ENCODE results near the gene NRG2. TPM values are rescaled to one million over a fixed set of nuclear protein-coding genes. Genes with fewer than 3 reads are reported as not detected.

Gene NRG2
- total RNA-seq, 2 experiments from 2014 or later = not detected

DNA sequence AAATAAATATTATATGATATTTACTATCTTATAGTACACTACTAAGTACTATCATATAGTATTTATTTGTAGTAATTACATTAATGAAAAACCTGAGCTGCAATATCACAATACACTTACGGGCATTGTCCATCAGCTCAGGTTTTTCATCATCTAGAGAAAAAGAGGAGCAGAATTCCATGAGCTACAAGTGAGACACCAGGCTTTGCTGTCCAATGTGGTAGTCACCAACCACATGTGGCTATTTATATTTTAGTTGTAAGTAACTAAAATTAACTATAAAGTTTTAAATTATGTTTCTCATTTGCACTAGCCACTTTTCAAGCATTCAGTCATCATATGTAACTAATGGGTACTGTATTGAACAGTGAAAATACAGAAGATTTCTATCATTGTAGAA lies 13.8 kb upstream of the NRG2 start:
- ATAC-seq = no peak
- Mint-ChIP-seq H3K4me1 (ENCODE audit: low read depth) (no peaks in the 10 kb centered on the region), H3K9me3 (ENCODE audit: insufficient read depth) (no peaks in the 10 kb centered on the region), H3K4me3 (no peak overlapping the region), H3K27me3 (ENCODE audit: low read depth) (peaks cover 8% of the 10 kb centered on the region), H3K36me3 (ENCODE audit: low read depth) (no peaks in the 10 kb centered on the region), H3K27ac (no peak overlapping the region)
- CTCF ChIA-PET = interaction anchor here (1.3 kb wide), 1 partner anchor 88 kb away, joined by 5 read pairs; no protein-coding TSS in a partner anchor
- POLR2A ChIA-PET = no interaction called here
- DNase-seq = no peak

DNA sequence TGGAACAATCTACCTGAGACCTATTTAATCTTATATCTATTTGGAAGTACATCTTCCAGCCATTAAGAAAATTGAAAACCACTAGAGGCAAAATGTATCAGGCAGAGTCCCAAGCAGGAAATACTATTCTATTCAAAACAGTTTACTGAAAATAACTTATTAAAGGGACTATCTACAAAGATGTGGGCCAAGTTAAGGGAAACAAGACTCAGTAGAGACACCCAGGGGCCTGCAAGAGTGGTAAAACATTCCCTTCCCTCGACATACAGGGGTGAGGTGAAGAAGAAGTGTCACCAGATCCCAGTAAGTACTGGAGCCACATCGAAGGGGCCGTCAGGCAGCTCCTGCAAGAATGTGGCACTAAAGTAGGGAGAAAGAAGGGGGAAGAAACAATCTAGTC lies 12.1 kb upstream of the NRG2 start:
- no peaks in the 10 kb centered on the region for H3K36me3 Mint-ChIP-seq (ENCODE audit: low read depth)
- H3K27ac Mint-ChIP-seq = no peak overlapping the region
- ChIA-PET CTCF (interaction anchor here (1.1 to 1.2 kb wide), 2 partner anchors 17 to 18 kb away, joined by 4 read pairs; no protein-coding TSS in a partner anchor), POLR2A (no interaction called here)
- no peak for ATAC-seq
- peaks cover 8% of the 10 kb centered on the region for H3K27me3 Mint-ChIP-seq (ENCODE audit: low read depth)
- H3K4me3 Mint-ChIP-seq = no peak overlapping the region
- H3K4me1 Mint-ChIP-seq (ENCODE audit: low read depth) = no peaks in the 10 kb centered on the region
- no peaks in the 10 kb centered on the region for H3K9me3 Mint-ChIP-seq (ENCODE audit: insufficient read depth)
- no peak for DNase-seq

DNA sequence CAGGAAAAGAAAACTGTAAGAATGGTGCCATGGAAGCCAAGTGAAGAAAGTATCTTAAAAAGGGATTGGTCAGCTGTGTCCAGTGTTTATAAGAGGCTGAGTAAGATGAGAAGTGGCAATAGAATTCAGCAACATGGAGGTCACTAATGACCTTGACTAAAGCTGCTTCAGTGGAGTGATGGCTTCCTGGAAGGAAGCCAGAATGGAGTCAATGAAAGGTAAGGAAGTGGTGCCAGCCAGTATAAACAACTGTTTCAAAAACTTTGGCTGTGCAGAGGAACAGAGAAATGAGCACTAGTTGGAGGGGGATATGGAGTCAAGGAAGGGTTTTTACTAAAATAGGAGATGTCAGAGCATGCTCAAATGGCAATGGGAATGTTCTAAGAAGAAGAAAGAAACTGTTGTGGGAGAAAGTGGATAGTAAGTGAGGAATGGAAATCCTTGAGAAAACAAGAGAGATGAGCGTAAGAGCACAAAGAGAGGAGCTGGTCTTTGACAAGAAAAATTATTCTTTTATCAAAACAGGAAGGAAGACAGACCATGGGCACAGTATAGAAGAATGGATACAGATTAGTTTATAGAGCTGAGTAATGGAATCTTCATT lies 11.1 kb upstream of the NRG2 start:
- no peaks in the 10 kb centered on the region for H3K36me3 Mint-ChIP-seq (ENCODE audit: low read depth)
- CTCF ChIA-PET = interaction anchor here (1.1 kb wide), 1 partner anchor 18 kb away, joined by 4 read pairs; no protein-coding TSS in a partner anchor
- H3K27me3 Mint-ChIP-seq (ENCODE audit: low read depth) = peaks cover 9% of the 10 kb centered on the region
- no peak overlapping the region for H3K27ac Mint-ChIP-seq
- DNase-seq (no peak), ATAC-seq (no peak)
- no peaks in the 10 kb centered on the region for H3K4me1 Mint-ChIP-seq (ENCODE audit: low read depth)
- H3K9me3 Mint-ChIP-seq (ENCODE audit: insufficient read depth) = no peaks in the 10 kb centered on the region
- POLR2A ChIA-PET = no interaction called here
- H3K4me3 Mint-ChIP-seq = no peak overlapping the region

DNA sequence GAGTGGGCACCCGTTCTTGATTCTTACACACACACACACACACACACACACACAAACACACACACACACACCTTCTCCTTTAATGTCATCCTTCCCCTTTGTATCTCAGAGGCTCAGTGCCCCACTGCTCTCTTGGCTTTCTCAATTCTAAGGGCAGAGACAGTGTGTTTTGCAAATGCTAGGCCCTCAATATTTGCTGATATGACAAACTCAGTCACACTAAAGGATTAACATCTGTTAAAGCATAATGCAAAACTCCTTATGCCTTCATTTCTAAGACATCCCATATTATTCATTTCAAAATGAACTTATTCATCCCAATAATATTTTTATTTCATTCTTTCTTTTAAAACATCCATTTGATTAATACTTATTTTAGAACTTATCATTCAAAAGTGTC lies 8.9 kb upstream of the NRG2 start:
- ChIA-PET CTCF (no interaction called here), POLR2A (no interaction called here)
- no peaks in the 10 kb centered on the region for H3K36me3 Mint-ChIP-seq (ENCODE audit: low read depth)
- H3K27ac Mint-ChIP-seq = no peak overlapping the region
- H3K4me1 Mint-ChIP-seq (ENCODE audit: low read depth) = no peaks in the 10 kb centered on the region
- ATAC-seq (no peak), DNase-seq (no peak)
- peaks cover 14% of the 10 kb centered on the region for H3K27me3 Mint-ChIP-seq (ENCODE audit: low read depth)
- no peaks in the 10 kb centered on the region for H3K9me3 Mint-ChIP-seq (ENCODE audit: insufficient read depth)
- H3K4me3 Mint-ChIP-seq = no peak overlapping the region

DNA sequence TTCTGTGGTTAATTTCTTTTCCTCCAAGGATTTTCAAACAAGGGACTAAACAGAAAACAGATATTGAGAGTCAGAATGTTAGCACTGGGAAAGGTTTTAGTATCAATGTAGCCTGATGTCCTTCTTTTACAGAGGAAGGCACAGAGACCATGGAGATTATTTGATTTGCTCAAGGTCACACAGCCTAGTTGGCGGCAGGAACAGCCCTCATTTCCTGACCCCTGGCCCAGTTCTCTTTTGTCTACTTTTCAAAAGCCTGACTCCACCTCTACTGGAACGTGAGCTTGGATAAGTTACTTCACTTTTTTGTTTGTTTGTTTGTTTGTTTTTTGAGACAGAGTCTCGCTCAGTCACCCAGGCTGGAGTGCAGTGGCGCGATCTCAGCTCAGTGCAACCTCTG lies 6.6 kb upstream of the NRG2 start:
- no peaks in the 10 kb centered on the region for H3K9me3 Mint-ChIP-seq (ENCODE audit: insufficient read depth)
- POLR2A ChIA-PET = no interaction called here

DNA sequence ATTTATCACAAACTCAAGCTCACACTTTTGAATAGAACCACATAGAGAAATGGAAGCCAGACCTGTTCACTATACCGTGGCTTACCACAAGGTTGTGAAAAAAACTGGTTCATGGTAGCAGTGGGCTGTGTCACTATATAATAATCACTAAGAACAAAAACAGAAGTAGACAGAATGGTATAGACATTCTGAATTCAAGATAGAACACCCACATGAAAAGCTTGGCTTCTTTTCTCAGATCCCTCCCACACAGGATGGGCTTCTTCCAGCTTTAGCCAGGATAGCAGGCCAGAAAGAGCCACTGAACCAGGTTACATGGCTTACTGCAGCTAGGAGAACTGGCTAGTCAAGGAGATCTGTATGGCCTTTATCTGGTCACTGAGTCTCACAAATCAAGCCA lies 6.1 kb upstream of the NRG2 start:
- ChIA-PET POLR2A (no interaction called here), CTCF (interaction anchor here (1.3 kb wide), 1 partner anchor 80 kb away, joined by 5 read pairs; no protein-coding TSS in a partner anchor)
- ATAC-seq (no peak), DNase-seq (no peak)
- Mint-ChIP-seq H3K4me1 (ENCODE audit: low read depth) (no peaks in the 10 kb centered on the region), H3K36me3 (ENCODE audit: low read depth) (no peaks in the 10 kb centered on the region), H3K4me3 (no peak overlapping the region), H3K27ac (no peak overlapping the region), H3K27me3 (ENCODE audit: low read depth) (peaks cover 23% of the 10 kb centered on the region), H3K9me3 (ENCODE audit: insufficient read depth) (no peaks in the 10 kb centered on the region)

More for the DNA sequence above, 6.6 kb upstream of the NRG2 start:
- ATAC-seq = no peak
- CTCF ChIA-PET = no interaction called here
- H3K4me3 Mint-ChIP-seq = no peak overlapping the region
- no peak overlapping the region for H3K27ac Mint-ChIP-seq
- H3K36me3 Mint-ChIP-seq (ENCODE audit: low read depth) = no peaks in the 10 kb centered on the region
- H3K4me1 Mint-ChIP-seq (ENCODE audit: low read depth) = no peaks in the 10 kb centered on the region
- no peak for DNase-seq
- H3K27me3 Mint-ChIP-seq (ENCODE audit: low read depth) = peaks cover 17% of the 10 kb centered on the region

DNA sequence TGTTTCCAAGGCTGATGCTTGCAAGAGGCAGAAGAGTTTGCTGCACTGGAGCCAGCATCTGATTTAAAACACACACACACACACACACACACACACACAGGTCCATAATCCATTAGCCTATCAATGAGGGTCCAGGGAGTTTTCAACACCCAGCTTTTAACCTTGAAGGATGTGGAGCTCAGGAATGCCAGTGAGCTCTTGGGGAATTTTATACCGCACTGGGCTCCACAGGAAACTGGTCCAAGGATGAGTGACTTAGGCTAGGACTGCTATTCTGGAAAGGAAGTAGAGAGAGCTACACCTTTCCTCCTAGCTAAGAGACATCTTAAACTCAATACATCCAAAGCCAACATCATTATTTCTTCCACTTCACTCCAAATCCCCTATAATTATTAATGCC lies 942 bp upstream of the NRG2 start:
- no peak for DNase-seq
- Mint-ChIP-seq H3K4me1 (ENCODE audit: low read depth) (peaks cover 10% of the 10 kb centered on the region), H3K27me3 (ENCODE audit: low read depth) (peaks cover 58% of the 10 kb centered on the region), H3K36me3 (ENCODE audit: low read depth) (no peaks in the 10 kb centered on the region), H3K27ac (no peak overlapping the region), H3K9me3 (ENCODE audit: insufficient read depth) (no peaks in the 10 kb centered on the region), H3K4me3 (no peak overlapping the region)
- no peak for ATAC-seq
- ChIA-PET POLR2A (no interaction called here), CTCF (interaction anchor here (1.1 to 1.5 kb wide), 4 partner anchors 64 to 101 kb away, joined by 3 read pairs; no protein-coding TSS in a partner anchor)

DNA sequence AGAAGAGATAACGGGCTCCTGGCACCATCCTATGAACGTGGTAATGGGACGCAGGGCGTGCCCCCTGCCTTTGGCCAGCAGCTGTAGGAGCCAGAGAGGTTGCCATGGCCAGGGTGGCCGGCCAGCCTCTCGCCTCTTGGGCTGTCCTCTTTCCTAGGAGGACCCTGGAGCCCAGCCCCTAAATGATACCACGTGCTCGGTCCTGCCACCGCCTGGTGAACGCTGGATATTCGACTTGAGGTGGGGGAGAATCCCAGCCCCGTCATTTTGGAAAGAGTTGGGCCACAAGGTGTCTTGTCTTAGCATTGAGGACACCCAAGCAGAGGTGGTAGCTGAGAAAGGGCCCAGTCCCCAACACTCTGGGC lies 391 bp upstream of the NRG2 start:
- POLR2A ChIA-PET = no interaction called here
- no peak for DNase-seq
- H3K4me1 Mint-ChIP-seq (ENCODE audit: low read depth) = peaks cover 10% of the 10 kb centered on the region
- H3K4me3 Mint-ChIP-seq = peak overlapping the region; percentile 51
- ATAC-seq = peak; percentile 10
- H3K27me3 Mint-ChIP-seq (ENCODE audit: low read depth) = peaks cover 54% of the 10 kb centered on the region
- no peaks in the 10 kb centered on the region for H3K36me3 Mint-ChIP-seq (ENCODE audit: low read depth)
- CTCF ChIA-PET = interaction anchor here (0.6 to 1.5 kb wide), 6 partner anchors 27 to 101 kb away, joined by 3 read pairs; no protein-coding TSS in a partner anchor
- no peak overlapping the region for H3K27ac Mint-ChIP-seq
- no peaks in the 10 kb centered on the region for H3K9me3 Mint-ChIP-seq (ENCODE audit: insufficient read depth)

DNA sequence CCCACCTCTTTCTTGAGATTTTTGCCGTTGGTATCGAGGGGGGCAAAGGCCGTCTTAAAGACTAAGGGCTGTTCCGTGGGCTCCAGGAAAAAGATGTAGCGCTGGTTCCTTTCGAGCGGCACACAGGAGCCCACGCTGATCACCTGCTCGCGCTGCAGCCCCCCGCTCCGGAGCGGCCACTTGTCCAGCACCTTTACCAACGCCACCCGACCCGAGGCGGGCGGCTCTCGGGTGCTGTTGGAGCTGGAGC lies 781 bp downstream of the NRG2 start:
- Mint-ChIP-seq H3K27me3 (ENCODE audit: low read depth) (peaks cover 62% of the 10 kb centered on the region), H3K4me1 (ENCODE audit: low read depth) (peaks cover 14% of the 10 kb centered on the region), H3K4me3 (no peak overlapping the region), H3K9me3 (ENCODE audit: insufficient read depth) (no peaks in the 10 kb centered on the region), H3K27ac (no peak overlapping the region), H3K36me3 (ENCODE audit: low read depth) (no peaks in the 10 kb centered on the region)
- no peak for DNase-seq
- CTCF ChIA-PET = no interaction called here
- peak; percentile 6 for ATAC-seq
- POLR2A ChIA-PET = no interaction called here

DNA sequence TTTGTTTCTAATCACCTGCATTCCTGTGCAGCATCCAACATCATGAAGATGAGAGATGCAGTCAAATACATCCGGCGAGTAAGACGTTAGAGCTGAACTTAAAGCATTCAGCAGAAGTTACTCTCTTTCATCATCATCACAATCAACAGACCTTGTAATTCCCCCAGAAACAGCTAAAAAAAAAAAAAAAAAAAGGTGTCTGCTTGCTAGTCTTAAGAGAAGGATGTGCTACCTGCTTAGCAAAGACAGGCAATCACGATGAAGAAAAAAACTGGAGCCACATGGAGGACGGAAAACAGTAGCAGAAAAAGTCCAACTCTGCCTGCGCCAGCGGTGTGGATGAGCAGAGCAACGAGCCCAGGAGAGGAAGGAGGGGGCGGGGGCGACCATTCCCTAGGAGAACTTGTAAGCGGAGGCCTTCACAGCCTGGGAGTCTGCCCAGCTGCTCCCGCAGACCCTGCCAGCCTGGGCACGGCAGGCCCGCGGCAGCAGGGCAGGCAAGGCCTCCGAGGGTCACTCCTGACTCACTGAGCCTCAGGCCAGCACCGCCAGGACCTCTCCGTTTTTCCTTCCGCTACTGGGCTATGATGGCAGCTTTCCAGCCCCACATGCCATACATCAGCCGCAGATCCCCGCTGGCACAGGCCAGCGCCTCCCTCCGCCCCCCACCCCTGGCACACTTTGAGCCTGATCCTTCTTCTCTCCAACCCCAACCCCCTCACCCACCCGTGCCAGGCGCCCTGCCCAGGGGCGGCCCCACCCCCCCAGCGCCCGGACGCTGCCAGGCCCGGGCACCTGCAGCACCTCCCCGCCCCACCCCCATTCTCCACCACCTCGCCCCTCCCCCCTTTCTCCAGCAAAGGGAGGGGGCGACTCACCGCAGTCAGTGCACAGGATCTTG lies 1.4 kb downstream of the NRG2 start:
- H3K4me3 Mint-ChIP-seq = no peak overlapping the region
- ATAC-seq (no peak), DNase-seq (no peak)
- H3K27ac Mint-ChIP-seq = no peak overlapping the region
- peaks cover 14% of the 10 kb centered on the region for H3K4me1 Mint-ChIP-seq (ENCODE audit: low read depth)
- H3K36me3 Mint-ChIP-seq (ENCODE audit: low read depth) = no peaks in the 10 kb centered on the region
- ChIA-PET POLR2A (no interaction called here), CTCF (interaction anchor here (0.8 to 2.0 kb wide), 2 partner anchors 73 to 103 kb away, joined by 4 to 7 read pairs; no protein-coding TSS in a partner anchor)
- no peaks in the 10 kb centered on the region for H3K9me3 Mint-ChIP-seq (ENCODE audit: insufficient read depth)
- peaks cover 67% of the 10 kb centered on the region for H3K27me3 Mint-ChIP-seq (ENCODE audit: low read depth)

DNA sequence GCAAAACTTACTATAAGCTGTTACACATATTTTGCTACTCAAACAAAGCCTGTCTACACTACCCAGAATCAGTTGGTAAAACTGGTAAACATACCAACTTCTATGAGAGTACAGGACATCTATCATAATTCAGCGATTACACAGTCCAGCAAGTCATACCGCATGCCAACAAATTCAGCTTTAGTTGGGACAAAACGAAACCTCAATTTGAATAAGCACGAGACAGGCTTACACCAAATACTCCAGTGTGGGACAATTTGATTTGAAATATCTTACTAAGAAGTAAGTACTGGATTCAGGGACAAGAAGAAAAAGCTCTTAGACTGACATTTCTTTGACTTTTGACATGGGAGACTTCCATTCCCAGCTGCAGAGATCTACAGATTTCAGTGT lies 2.0 kb downstream of the NRG2 start:
- POLR2A ChIA-PET = no interaction called here

DNA sequence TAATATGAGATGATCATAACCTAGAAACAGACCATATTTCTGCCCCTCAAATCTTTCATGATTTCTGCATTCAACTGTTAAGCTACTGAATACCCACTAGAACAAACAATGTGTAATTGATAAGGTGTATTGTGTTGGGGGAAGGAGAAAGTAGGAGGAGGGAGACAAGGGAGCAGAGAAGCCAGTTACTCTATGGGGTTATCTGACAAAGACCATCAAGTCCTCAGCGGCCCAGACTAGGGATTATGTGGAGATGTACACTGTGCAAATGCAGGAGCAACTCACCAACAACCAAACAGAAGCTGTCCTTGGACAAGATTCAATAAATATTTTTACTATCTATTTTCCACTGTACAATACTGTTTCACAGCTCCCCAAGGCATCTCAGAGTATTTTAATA lies 2.7 kb downstream of the NRG2 start:
- POLR2A ChIA-PET = no interaction called here
- Mint-ChIP-seq H3K27me3 (ENCODE audit: low read depth) (peaks cover 71% of the 10 kb centered on the region), H3K27ac (no peak overlapping the region), H3K36me3 (ENCODE audit: low read depth) (no peaks in the 10 kb centered on the region), H3K4me1 (ENCODE audit: low read depth) (peaks cover 14% of the 10 kb centered on the region), H3K9me3 (ENCODE audit: insufficient read depth) (no peaks in the 10 kb centered on the region), H3K4me3 (no peak overlapping the region)
- CTCF ChIA-PET = interaction anchor here (0.5 to 2.0 kb wide), 3 partner anchors 31 to 105 kb away, joined by 3 to 7 read pairs (median 5); no protein-coding TSS in a partner anchor
- DNase-seq (no peak), ATAC-seq (no peak)

More for the DNA sequence above, 2.0 kb downstream of the NRG2 start:
- no peaks in the 10 kb centered on the region for H3K9me3 Mint-ChIP-seq (ENCODE audit: insufficient read depth)
- no peak overlapping the region for H3K27ac Mint-ChIP-seq
- peaks cover 14% of the 10 kb centered on the region for H3K4me1 Mint-ChIP-seq (ENCODE audit: low read depth)
- H3K4me3 Mint-ChIP-seq = no peak overlapping the region
- H3K27me3 Mint-ChIP-seq (ENCODE audit: low read depth) = peaks cover 69% of the 10 kb centered on the region
- no peak for DNase-seq
- ATAC-seq = no peak
- CTCF ChIA-PET = interaction anchor here (0.8 to 2.0 kb wide), 2 partner anchors 72 to 104 kb away, joined by 4 to 7 read pairs; no protein-coding TSS in a partner anchor
- H3K36me3 Mint-ChIP-seq (ENCODE audit: low read depth) = no peaks in the 10 kb centered on the region
